Uterus (tissue), 2 donors: Measurements from ENCODE around the gene TMEM54.

Experiments
- POLR2A ChIP-seq, 2 donors: fragments of 450-650 bp; IDR thresholded peaks; one replicate each; pipeline ENCODE4 v1.6.1; 2016; ENCODE audit warnings: antibody characterized with exemption in 2 of 2, mild to moderate bottlenecking in 1 of 2, moderate library complexity in 1 of 2
- TF ChIP-seq, protein P1 (sequence below), 4 experiments: fragments of 200-600 bp in 2 of 4; fragments of 450-650 bp in 2 of 4; sonication (generic) in 2 of 4; IDR thresholded peaks; one replicate each; pipeline ENCODE4 v1.5.1; 2016 to 2019; ENCODE audit warnings: antibody characterized with exemption in 4 of 4, mild to moderate bottlenecking in 2 of 4, moderate library complexity in 1 of 4

DNA sequence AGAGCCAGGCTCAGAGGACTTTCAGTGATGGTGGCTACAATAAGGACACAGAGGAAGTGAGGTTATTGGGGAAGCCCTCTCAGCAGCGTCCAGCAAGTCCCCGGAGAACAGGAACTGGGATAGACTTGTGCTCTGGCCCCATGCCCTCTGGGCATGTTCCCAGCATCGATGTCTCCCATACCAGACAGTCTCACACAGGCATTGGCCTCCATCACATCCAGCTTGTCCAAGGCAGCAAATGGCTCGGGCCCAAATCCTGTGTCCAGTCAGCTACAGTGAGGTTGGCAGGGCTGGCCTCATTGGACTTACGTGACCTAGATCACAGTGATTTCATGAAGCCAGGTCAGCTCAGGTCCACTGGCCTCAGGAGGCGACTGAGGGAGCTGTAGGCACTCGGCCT, 19.6 kb upstream of the TMEM54 start:
- TF ChIP-seq POLR2A (IDR thresholded peaks at IDR 0.05) = no peak
- TF ChIP-seq, protein P1, sequence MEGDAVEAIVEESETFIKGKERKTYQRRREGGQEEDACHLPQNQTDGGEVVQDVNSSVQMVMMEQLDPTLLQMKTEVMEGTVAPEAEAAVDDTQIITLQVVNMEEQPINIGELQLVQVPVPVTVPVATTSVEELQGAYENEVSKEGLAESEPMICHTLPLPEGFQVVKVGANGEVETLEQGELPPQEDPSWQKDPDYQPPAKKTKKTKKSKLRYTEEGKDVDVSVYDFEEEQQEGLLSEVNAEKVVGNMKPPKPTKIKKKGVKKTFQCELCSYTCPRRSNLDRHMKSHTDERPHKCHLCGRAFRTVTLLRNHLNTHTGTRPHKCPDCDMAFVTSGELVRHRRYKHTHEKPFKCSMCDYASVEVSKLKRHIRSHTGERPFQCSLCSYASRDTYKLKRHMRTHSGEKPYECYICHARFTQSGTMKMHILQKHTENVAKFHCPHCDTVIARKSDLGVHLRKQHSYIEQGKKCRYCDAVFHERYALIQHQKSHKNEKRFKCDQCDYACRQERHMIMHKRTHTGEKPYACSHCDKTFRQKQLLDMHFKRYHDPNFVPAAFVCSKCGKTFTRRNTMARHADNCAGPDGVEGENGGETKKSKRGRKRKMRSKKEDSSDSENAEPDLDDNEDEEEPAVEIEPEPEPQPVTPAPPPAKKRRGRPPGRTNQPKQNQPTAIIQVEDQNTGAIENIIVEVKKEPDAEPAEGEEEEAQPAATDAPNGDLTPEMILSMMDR (IDR thresholded peaks at IDR 0.05) = no peak
